ENCODE data around the gene PCCA.

DNA sequence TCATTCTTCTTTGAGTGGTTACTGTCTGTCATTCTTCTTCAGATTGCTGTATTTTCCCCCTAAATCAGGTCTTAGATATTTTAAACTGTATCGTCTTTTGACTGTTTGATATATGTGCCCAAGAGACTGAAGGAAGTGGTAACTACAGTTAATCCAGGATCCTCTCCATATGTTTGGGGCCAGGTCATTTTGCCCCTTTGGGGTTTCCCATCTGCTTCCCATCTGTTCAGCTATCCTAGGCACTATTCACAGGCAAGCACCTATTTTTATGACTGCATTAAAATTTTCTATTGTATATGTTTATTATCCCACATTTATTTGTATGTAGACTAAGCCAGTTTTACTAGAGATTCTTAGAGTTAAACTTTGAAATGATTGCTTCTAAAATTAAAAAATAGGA is 244.2 kb downstream of the PCCA start:
- no peak for TF ChIP-seq POLR2A (IDR thresholded peaks at IDR 0.05)
- TF ChIP-seq, protein P1, sequence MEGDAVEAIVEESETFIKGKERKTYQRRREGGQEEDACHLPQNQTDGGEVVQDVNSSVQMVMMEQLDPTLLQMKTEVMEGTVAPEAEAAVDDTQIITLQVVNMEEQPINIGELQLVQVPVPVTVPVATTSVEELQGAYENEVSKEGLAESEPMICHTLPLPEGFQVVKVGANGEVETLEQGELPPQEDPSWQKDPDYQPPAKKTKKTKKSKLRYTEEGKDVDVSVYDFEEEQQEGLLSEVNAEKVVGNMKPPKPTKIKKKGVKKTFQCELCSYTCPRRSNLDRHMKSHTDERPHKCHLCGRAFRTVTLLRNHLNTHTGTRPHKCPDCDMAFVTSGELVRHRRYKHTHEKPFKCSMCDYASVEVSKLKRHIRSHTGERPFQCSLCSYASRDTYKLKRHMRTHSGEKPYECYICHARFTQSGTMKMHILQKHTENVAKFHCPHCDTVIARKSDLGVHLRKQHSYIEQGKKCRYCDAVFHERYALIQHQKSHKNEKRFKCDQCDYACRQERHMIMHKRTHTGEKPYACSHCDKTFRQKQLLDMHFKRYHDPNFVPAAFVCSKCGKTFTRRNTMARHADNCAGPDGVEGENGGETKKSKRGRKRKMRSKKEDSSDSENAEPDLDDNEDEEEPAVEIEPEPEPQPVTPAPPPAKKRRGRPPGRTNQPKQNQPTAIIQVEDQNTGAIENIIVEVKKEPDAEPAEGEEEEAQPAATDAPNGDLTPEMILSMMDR (IDR thresholded peaks at IDR 0.05) = no peak
- TF ChIP-seq POLR2AphosphoS5 (IDR thresholded peaks at IDR 0.05; ENCODE audit: insufficient read depth in 1 of 2, low read depth in 1 of 2) = no peak

Data from vagina (tissue), 2 donors.